Osteoblast (primary cell): ENCODE measurements around the gene ZNRF4. TPM values are rescaled to one million over a fixed set of nuclear protein-coding genes. Genes with fewer than 3 reads are reported as not detected.

Source experiments
- DNase-seq: peaks from one replicate; pipeline ENCODE4 v3.0.0; 2011; ENCODE audit warnings: low spot score, mixed read lengths; ENCODE audit not compliant: insufficient read length; ENCODE audit errors: missing footprints
- H2AFZ ChIP-seq: 2 replicates; pipeline ENCODE4 v1.6.0; 2011; ENCODE audit warnings: mild to moderate bottlenecking, low read length
- H3K27ac ChIP-seq: 2 replicates; pipeline ENCODE4 v1.5.1; 2011; ENCODE audit warnings: mild to moderate bottlenecking, low read depth, low read length, moderate library complexity
- H3K27me3 ChIP-seq: 2 replicates; pipeline ENCODE4 v1.6.0; 2012; ENCODE audit warnings: mild to moderate bottlenecking, control low read depth, inconsistent platforms, low read length, moderate library complexity; ENCODE audit not compliant: insufficient read depth
- H3K36me3 ChIP-seq: 2 replicates; pipeline ENCODE4 v1.5.1; 2011; ENCODE audit warnings: mild to moderate bottlenecking, low read length, control low read depth, moderate library complexity; ENCODE audit not compliant: insufficient read depth
- H3K4me1 ChIP-seq: 2 replicates; pipeline ENCODE4 v1.5.1; 2011; ENCODE audit warnings: mild to moderate bottlenecking, low read length, control low read depth, moderate library complexity; ENCODE audit not compliant: insufficient read depth
- H3K4me2 ChIP-seq: 2 replicates; pipeline ENCODE4 v1.6.0; 2011; ENCODE audit warnings: mild to moderate bottlenecking, low read length; ENCODE audit not compliant: insufficient read depth
- H3K4me3 ChIP-seq: fragments of 200-600 bp; sonication (generic); 3 replicates; pipeline ENCODE4 v1.5.1; 2012; ENCODE audit warnings: mild to moderate bottlenecking, low read length, inconsistent platforms; ENCODE audit not compliant: insufficient read depth
- H3K79me2 ChIP-seq: 2 replicates; pipeline ENCODE4 v1.6.0; 2012; ENCODE audit warnings: mild to moderate bottlenecking, low read length, control low read depth, inconsistent platforms; ENCODE audit not compliant: insufficient read depth
- H3K9me3 ChIP-seq: 2 replicates; pipeline ENCODE4 v1.5.1; 2011; ENCODE audit warnings: low read depth, low read length, control low read depth
- H4K20me1 ChIP-seq: 2 replicates; pipeline ENCODE4 v1.6.0; 2012; ENCODE audit warnings: mild to moderate bottlenecking, low read length, control low read depth; ENCODE audit not compliant: insufficient read depth
- CTCF ChIP-seq: IDR thresholded peaks from 2 replicates; pipeline ENCODE4 v1.5.1; 2011; ENCODE audit warnings: mild to moderate bottlenecking, low read depth, low read length, moderate library complexity; ENCODE audit errors: extremely low read depth
- total RNA-seq: library from RNA; depleted of rRNA; stranded (reverse); fragments of >200 nt; gene quantifications from 2 replicates; pipeline ENCODE4 v1.2.3, GENCODE V29; 2012

ZNRF4 gene
- total RNA-seq, 1 donor: not detected

GRCh38 chr19:5424192-5424973, 30.8 kb upstream of the ZNRF4 start:
- TF ChIP-seq CTCF: no peak

GRCh38 chr19:5425260-5425659, 30.0 kb upstream of the ZNRF4 start:
- no peak for TF ChIP-seq CTCF
- Histone ChIP-seq H3K4me2 (no peak overlapping the region), H3K79me2 (no peaks in the 10 kb centered on the region), H3K27me3 (peaks cover 19% of the 10 kb centered on the region), H3K4me1 (no peaks in the 10 kb centered on the region), H3K27ac (no peak overlapping the region), H2AFZ (no peak overlapping the region), H3K4me3 (no peak overlapping the region), H3K36me3 (no peaks in the 10 kb centered on the region), H3K9me3 (no peaks in the 10 kb centered on the region), H4K20me1 (no peaks in the 10 kb centered on the region)
- DNase-seq: no peak

More at GRCh38 chr19:5424192-5424973, 30.8 kb upstream of the ZNRF4 start:
- no peak for DNase-seq
- Histone ChIP-seq H3K27me3 (peaks cover 19% of the 10 kb centered on the region), H4K20me1 (no peaks in the 10 kb centered on the region), H3K36me3 (no peaks in the 10 kb centered on the region), H3K27ac (no peak overlapping the region), H3K9me3 (no peaks in the 10 kb centered on the region), H3K4me2 (no peak overlapping the region), H3K79me2 (no peaks in the 10 kb centered on the region), H3K4me1 (no peaks in the 10 kb centered on the region), H2AFZ (no peak overlapping the region), H3K4me3 (no peak overlapping the region)

- no peak for TF ChIP-seq CTCF
- Histone ChIP-seq H4K20me1 (no peaks in the 10 kb centered on the region), H3K27ac (no peak overlapping the region), H3K4me1 (peaks cover 11% of the 10 kb centered on the region), H3K79me2 (no peaks in the 10 kb centered on the region), H3K4me3 (no peak overlapping the region), H3K27me3 (peaks cover 11% of the 10 kb centered on the region), H3K36me3 (no peaks in the 10 kb centered on the region), H3K4me2 (no peak overlapping the region), H2AFZ (no peak overlapping the region), H3K9me3 (no peaks in the 10 kb centered on the region)
- no peak for DNase-seq
Observed at GRCh38 chr19:5430237-5430636, 25.0 kb upstream of the ZNRF4 start.

- Histone ChIP-seq H2AFZ (no peak overlapping the region), H3K4me1 (peaks cover 19% of the 10 kb centered on the region), H3K4me3 (no peak overlapping the region), H3K27ac (no peak overlapping the region), H3K36me3 (no peaks in the 10 kb centered on the region), H3K4me2 (no peak overlapping the region), H3K27me3 (no peaks in the 10 kb centered on the region), H4K20me1 (no peaks in the 10 kb centered on the region), H3K79me2 (no peaks in the 10 kb centered on the region), H3K9me3 (no peaks in the 10 kb centered on the region)
- DNase-seq: no peak
- no peak for TF ChIP-seq CTCF
Observed at GRCh38 chr19:5432687-5433086, 22.5 kb upstream of the ZNRF4 start.
